Stromal cell of bone marrow (primary cell): ENCODE measurements around the gene PYROXD2.

ENCODE experiments used
- DNase-seq: peaks from one replicate; pipeline ENCODE4 v3.0.0-alpha.2; 2012; ENCODE audit warnings: low read depth

The PYROXD2 gene

DNA sequence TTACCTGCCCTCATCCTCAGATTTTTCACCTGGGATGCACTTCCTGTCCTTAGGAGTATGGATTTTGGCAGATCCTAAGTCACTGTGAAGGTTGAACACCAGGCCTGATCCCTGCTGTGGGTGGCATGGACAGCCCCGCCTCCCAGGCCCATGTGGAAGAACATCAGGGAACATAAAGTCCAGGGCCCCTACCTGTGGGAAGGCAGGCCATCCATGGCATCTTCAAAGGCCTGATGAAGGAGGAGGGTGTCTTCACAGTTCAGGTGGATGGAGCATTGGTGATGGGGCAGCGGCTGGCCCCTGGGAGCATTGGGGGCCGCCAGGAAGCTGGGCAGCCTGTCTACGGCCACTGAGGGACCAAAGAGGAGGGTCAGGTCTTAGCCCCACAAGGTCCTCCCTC is 24.6 kb downstream of the PYROXD2 start:
- DNase-seq: no peak

DNA sequence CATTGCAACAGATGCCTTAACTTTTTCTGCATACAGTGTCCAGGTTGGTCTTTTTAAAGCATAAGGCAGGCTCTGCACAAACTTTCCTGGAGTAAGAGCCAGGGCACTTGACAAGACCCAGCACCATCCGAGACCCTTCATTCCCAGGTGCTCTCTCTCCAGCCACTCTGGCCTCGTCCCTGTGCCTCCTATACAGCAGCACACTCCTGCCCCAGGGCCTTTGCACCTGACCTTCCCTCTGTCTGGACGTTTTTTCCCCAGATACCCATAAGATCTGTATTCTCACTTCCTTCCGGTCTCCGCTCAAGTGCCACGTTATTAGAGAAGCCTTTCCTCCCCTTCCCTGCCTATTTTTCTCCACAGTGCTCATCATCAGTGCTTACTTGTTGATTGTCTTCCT is 25.6 kb downstream of the PYROXD2 start:
- DNase-seq: no peak

GRCh38 chr10:98388101-98388655 is 26.8 kb downstream of the PYROXD2 start:
- no peak for DNase-seq

GRCh38 chr10:98384531-98385133 is 30.4 kb downstream of the PYROXD2 start:
- no peak for DNase-seq

- DNase-seq: no peak
Observed at GRCh38 chr10:98383869-98384268, 31.1 kb downstream of the PYROXD2 start.

DNA sequence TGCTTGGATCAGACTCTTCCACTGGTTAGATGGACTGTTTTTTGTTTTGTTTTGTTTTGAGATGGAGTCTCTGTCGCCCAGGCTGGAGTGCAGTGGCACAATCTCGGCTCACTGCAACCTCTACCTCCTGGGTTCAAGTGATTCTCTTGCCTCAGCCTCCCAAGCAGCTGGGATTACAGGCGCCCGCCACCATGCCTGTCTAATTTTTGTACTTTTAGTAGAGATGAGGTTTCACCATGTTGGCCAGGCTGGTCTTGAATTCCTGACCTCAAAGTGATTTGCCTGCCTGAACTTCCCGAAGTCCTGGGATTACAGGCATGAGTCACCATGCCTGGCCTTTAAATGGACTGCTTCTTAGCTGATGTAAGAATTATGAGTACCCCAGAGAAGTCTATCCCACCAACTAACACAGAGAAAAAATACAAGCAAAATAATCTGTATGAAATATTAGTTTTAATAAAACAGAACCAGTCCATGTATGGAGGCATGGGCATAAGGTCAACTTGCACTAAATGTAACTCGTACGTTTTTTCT is 31.8 kb downstream of the PYROXD2 start:
- peak; percentile 60 for DNase-seq

DNA sequence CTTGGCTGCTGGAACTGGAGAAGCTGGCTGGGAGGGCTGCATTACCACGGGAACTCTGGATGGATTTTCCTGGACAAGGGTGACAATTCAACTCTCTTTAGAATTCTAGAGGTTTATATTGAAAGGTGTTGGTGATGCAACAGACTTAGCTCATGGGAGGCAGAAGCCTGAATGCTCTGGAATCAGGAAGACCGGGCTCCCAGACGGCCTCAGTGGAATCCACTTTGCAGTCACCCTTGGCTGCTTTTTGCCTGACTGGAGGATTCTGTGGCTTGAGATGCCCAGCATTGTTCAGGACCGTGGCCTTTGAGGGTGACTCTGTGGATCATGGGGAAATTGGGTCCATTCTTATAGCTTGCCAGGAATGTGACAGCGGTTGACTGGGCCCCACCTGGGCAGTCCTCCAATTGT is 32.3 kb downstream of the PYROXD2 start:
- DNase-seq: no peak

DNA sequence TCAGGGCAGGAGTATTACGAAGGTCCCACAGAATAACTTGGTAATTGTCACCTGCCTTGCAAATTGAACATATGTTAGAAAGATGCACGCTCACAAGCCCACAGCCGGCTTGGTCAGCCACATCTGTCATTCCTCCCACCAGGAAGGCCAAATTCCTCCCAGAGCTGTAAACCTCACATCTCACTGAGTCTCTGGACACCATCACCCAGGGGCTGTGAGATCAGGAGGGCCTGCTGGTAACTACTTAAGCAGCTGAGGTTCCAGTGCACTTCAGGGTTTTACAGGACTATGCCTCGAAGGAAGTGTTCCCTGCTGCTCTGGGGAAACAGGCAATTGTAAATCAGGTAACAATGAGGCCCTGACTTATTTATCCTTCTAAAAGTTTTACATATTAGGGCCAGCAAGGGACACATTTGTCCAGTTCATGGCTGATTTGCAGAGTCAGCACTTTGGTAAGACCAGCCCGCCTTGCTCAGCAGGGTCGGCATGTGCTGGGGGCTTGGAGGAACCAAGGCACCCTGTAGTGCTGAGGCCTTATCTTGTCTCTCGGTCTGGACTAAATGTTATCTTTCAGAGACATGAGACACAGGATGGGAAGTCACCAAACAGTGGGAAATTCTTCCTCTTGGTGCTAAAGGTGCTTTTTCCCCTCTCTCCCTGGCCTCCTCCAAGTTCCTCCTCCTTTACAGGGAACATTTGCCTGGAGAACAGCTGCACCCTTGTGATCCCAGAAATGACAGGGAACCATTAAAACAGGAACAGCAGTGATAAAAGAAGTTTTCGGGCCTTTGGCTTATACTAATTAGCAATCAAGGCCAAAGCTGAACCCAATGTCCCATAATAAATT is 34.3 kb downstream of the PYROXD2 start:
- no peak for DNase-seq

DNA sequence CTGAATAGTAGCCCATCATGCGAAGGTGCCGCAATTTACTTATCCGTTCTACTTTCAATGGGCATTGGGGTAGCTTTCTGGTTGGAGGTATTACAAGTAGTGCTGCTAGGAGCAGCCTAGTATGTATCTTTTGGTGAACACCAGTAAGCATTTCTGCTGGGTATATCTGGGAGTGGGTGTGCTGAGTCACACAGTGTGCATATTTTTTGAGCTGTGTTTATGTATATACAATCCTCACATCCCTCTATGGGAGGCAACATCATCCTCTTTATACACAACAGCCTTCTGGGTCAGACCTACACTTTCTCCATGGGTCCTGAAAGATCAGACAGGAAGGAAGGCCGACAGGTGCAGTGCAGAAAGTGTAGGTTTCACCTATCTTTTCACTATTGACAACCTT is 36.3 kb downstream of the PYROXD2 start:
- DNase-seq: no peak

DNA sequence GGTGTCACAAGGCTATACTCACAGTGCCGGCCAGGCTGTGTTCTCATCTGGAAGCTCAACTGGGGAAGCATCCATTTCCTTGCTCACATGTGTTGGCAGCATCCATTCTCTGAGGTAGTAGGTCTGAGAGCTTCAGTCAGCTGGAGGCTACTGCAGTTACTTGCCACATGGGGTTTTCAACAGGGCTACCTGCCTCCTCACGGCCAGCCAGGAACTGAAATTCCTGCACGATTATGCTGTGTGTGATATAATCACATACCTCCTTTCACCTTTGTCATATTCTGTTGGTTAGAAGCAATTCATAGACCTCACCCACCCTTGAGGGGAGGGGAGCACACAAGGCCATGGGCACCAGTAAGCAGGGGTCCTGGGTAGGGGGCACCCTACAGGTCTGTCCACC is 37.4 kb downstream of the PYROXD2 start:
- DNase-seq: no peak

DNA sequence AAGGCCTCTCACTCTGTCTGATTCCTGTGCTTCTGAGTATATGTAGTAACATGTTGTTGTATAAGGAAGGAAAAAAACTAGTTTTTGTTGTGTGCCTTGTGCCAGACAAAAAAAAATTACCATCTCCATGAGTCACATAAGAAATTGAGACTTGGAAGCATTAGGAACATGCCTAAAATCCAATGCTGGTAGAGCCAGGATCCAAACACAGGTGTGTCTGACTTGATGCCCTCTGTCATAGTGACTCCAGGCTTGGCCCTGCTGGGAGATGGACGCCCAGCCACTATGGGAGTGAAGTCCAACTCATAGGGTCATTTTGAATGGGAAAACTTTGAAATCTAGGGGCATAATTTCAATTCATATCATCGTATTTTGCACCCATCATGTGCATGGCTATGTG is 38.0 kb downstream of the PYROXD2 start:
- DNase-seq: no peak

DNA sequence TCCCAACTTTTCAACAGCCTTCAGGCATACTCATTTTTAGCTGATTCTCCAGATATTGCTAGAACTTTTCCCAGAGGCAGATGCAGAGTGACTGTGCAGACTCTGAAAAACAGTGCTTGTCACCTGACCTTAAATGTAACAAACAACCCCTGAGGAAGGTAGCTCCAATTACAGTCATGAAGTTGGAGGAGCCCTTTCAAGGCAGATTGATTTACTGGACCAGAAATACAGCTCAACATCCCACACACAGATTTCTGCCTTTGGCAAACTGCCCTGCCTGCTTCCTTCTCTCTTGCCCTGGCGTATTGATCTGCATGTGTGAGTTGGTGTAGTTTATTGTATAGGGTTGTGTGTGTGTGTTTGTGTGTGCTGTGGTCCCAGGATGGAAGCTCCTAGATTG is 38.5 kb downstream of the PYROXD2 start:
- no peak for DNase-seq

- DNase-seq: peak; percentile 33
Observed at GRCh38 chr10:98374217-98374985, 40.6 kb downstream of the PYROXD2 start.

GRCh38 chr10:98373260-98374040 is 41.5 kb downstream of the PYROXD2 start:
- DNase-seq: no peak

DNA sequence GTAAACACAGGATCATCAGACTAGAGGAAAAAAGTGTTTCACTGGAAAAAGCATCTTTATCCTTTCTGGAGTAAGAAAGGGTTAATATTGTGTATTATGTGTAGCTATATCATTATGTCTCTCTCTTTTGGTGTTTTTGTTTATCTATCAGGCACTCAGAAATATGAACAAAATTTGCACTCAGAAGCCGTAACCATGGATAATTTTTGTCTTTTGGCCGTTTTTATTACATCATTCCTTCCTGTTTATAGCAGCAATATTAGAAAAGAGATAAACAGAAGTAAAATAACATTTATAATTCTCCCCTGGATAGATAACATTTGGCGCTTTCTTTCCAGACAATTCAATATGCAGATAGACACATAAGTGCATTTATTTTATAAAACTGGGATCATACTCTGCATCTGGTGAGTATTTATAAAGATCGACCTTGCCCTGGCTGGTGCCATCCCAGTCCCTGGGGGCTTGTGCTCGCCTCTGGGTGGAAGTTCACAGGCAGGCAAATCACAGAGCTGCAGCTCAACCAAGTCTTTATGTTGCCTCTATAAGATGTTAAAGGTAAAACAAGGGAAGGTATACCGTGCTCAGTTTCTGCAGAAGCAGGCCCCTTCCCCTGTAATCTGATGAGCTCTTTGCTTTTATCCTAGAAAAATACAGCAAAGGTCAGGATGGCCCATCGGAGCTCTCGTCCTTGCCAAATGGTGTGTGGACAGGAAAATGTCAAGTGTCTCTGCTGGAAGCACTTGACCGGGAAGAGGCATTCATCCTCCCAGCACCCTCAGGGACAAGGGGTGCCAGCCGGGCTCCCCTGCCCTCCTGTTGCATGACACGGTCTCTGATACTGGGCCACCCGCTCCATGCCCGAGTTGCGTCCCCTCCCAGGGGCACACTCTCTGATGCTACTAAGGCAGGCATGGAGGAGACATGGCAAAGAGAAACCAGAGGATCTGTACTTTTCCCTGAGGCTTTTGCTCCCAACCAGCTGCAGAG is 43.9 kb downstream of the PYROXD2 start:
- no peak for DNase-seq

- no peak for DNase-seq
Observed at GRCh38 chr10:98369801-98370200, 45.2 kb downstream of the PYROXD2 start.

- DNase-seq: no peak
Observed at GRCh38 chr10:98368644-98369043, 46.3 kb downstream of the PYROXD2 start.

DNA sequence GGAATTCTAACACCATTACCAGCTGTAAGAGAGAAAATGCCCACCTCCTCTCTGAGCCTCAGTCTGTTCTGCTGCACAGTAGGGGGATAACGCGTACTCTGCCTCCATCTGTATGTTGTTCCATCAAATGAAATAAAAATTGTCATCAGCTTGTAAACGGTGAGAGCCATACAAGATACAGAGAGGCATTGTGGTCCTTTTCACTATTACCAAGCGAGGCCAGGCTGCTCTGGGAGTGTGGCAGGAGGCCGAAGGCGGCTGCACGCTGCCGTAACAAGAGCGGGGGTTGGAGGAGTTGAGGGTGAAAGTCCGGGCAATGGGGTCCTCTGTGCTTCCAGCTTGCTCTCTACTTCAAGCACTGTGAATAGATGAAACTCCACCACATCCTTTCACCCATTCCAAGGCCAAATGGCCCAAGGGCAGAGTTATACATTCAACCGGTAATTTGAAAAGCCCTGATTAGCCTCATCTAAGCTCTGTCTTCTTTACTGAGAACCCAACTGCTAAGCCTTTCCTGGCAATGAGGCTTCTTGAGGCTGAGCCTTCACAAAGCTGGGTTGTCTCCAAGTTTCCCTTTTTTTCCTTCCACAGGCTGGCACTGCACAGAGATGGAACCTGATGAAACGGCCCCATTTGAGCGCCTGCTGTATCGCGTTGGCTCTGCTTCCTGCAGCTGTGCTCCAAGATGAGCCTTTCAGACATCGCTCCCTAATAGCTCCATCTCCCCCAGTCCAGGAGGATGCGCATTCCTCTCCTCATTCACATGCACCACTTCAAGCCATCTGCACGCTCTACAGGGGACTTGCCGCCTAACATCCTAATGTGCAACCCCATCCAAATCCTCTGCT is 47.2 kb downstream of the PYROXD2 start:
- no peak for DNase-seq

GRCh38 chr10:98366062-98366530 is 48.9 kb downstream of the PYROXD2 start:
- no peak for DNase-seq
